IMR-90 (cell line): ENCODE results near the gene RARB. TPM values are rescaled to one million over a fixed set of nuclear protein-coding genes. Genes with fewer than 3 reads are reported as not detected.

Experiments used
- ATAC-seq: fragments of 200-7000 bp; cut with Tn5 transposase; 2 replicates; pipeline ENCODE4 v1.9.1; 2020; ENCODE audit warnings: low read depth, mild to moderate bottlenecking, moderate library complexity
- BruUV-seq: library from RNA; stranded (reverse); fragments of 400-500 nt; replicated peaks from 2 replicates; lab custom pipeline; 2021; lab: Mats Ljungman, UMichigan
- CTCF ChIA-PET: fragments of 300-600 bp; formaldehyde crosslinking; extraction: SDS; loops from one replicate; lab custom pipeline; 2021; ENCODE audit warnings: antibody characterized with exemption; lab: Yijun Ruan, JAX
- POLR2A ChIA-PET: fragments of 300-600 bp; sonication (Branson Sonifier 250); formaldehyde crosslinking; loops from one replicate; lab custom pipeline; 2022; ENCODE audit warnings: antibody characterized with exemption; ENCODE audit not compliant: unreplicated experiment; lab: Charles Lee
- DNase-seq: peaks from one replicate; pipeline ENCODE4 v3.0.0; 2013
- H2AFZ ChIP-seq: replicated peaks from 2 replicates; pipeline ENCODE3; 2013; ENCODE audit warnings: low read length, mild to moderate bottlenecking; ENCODE audit not compliant: poor library complexity
- H2AK5ac ChIP-seq: 2 replicates; pipeline ENCODE4 v1.6.1; 2013; ENCODE audit warnings: low read depth, low read length, inconsistent platforms
- H2AK9ac ChIP-seq: replicated peaks from 2 replicates; pipeline ENCODE3; 2013; ENCODE audit warnings: mild to moderate bottlenecking, low read depth, low read length, moderate library complexity; ENCODE audit not compliant: poor library complexity
- H2BK120ac ChIP-seq: 2 replicates; pipeline ENCODE4 v1.6.1; 2013; ENCODE audit warnings: low read depth, low read length, inconsistent platforms
- H2BK15ac ChIP-seq: 3 replicates; pipeline ENCODE4 v1.6.1; 2013; ENCODE audit warnings: low read depth, low read length, inconsistent platforms
- H2BK20ac ChIP-seq: 2 replicates; pipeline ENCODE4 v1.6.1; 2013; ENCODE audit warnings: low read depth, mild to moderate bottlenecking, inconsistent platforms, low read length, moderate library complexity
- H2BK5ac ChIP-seq: 2 replicates; pipeline ENCODE4 v1.6.1; 2013; ENCODE audit warnings: mild to moderate bottlenecking, low read depth, low read length, inconsistent platforms; ENCODE audit not compliant: poor library complexity, severe bottlenecking
- H3K14ac ChIP-seq: replicated peaks from 2 replicates; pipeline ENCODE4 v1.6.1; 2013; ENCODE audit warnings: low read depth, low read length, inconsistent platforms
- H3K18ac ChIP-seq: 2 replicates; pipeline ENCODE4 v1.6.1; 2013; ENCODE audit warnings: low read depth, low read length, control low read depth
- H3K23ac ChIP-seq: 2 replicates; pipeline ENCODE4 v1.6.1; 2013; ENCODE audit warnings: low read depth, low read length, inconsistent platforms
- H3K27ac ChIP-seq: 2 replicates; pipeline ENCODE4 v1.5.1; 2013; ENCODE audit warnings: mild to moderate bottlenecking, control low read depth, low read length; ENCODE audit not compliant: insufficient read depth
- H3K27me3 ChIP-seq: 2 replicates; pipeline ENCODE4 v1.6.1; 2013; ENCODE audit warnings: low read length; ENCODE audit not compliant: control insufficient read depth, insufficient read depth
- H3K36me3 ChIP-seq: 2 replicates; pipeline ENCODE4 v1.6.1; 2013; ENCODE audit warnings: low read length, mixed read lengths; ENCODE audit not compliant: control insufficient read depth, insufficient read depth
- H3K4ac ChIP-seq: 2 replicates; pipeline ENCODE4 v1.6.1; 2013; ENCODE audit warnings: low read depth, low read length, inconsistent platforms
- H3K4me1 ChIP-seq: 2 replicates; pipeline ENCODE4 v1.6.1; 2013; ENCODE audit warnings: low read length, mixed read lengths; ENCODE audit not compliant: control insufficient read depth, insufficient read depth
- H3K4me2 ChIP-seq: 2 replicates; pipeline ENCODE4 v1.6.1; 2013; ENCODE audit warnings: low read depth, mild to moderate bottlenecking, control low read depth, low read length, moderate library complexity
- H3K4me3 ChIP-seq: 2 replicates; pipeline ENCODE4 v1.5.1; 2013; ENCODE audit warnings: low read depth, mild to moderate bottlenecking, control low read depth, low read length, moderate library complexity; ENCODE audit not compliant: insufficient read depth
- H3K56ac ChIP-seq: 2 replicates; pipeline ENCODE4 v1.6.1; 2013; ENCODE audit warnings: low read length, inconsistent platforms; ENCODE audit not compliant: insufficient read depth; ENCODE audit errors: extremely low read depth
- H3K79me1 ChIP-seq, 2 experiments: 2 replicates each; pipeline ENCODE4 v1.6.1; 2013; ENCODE audit warnings: low read length in 2 of 2, inconsistent platforms in 1 of 2, low read depth in 1 of 2
- H3K9ac ChIP-seq: 2 replicates; pipeline ENCODE4 v1.6.1; 2013; ENCODE audit warnings: low read depth, low read length, control low read depth
- H3K9me1 ChIP-seq: 2 replicates; pipeline ENCODE4 v1.6.1; 2013; ENCODE audit warnings: low read length, inconsistent platforms; ENCODE audit not compliant: insufficient read depth
- H3K9me3 ChIP-seq: 2 replicates; pipeline ENCODE4 v1.6.1; 2013; ENCODE audit warnings: low read length; ENCODE audit not compliant: control insufficient read depth, insufficient read depth
- H4K20me1 ChIP-seq: 2 replicates; pipeline ENCODE4 v1.6.1; 2013; ENCODE audit warnings: low read length, inconsistent platforms; ENCODE audit not compliant: insufficient read depth
- H4K5ac ChIP-seq: 2 replicates; pipeline ENCODE4 v1.6.1; 2013; ENCODE audit warnings: mild to moderate bottlenecking, low read depth, low read length, control low read depth
- H4K8ac ChIP-seq, 2 experiments: 2 replicates each; pipeline ENCODE4 v1.6.1; 2013; ENCODE audit warnings: low read depth in 2 of 2, low read length in 2 of 2, control low read depth in 1 of 2, inconsistent platforms in 1 of 2
- H4K91ac ChIP-seq: 2 replicates; pipeline ENCODE4 v1.6.1; 2013; ENCODE audit warnings: low read depth, low read length, inconsistent platforms; ENCODE audit not compliant: insufficient read depth
- CEBPB ChIP-seq: IDR thresholded peaks from 2 replicates; pipeline ENCODE4 v1.6.1; 2012; ENCODE audit warnings: low read depth, low read length, improper control_type of control experiment
- FOS ChIP-seq: fragments of 150-350 bp; IDR thresholded peaks from 2 replicates; pipeline ENCODE4 v1.6.1; 2016; ENCODE audit warnings: low read depth, low read length
- NFE2L2 ChIP-seq: fragments of 150-350 bp; IDR thresholded peaks from 2 replicates; pipeline ENCODE4 v1.6.1; 2016; ENCODE audit warnings: low read depth, mild to moderate bottlenecking, low read length
- POLR2A ChIP-seq: IDR thresholded peaks from 2 replicates; pipeline ENCODE4 v1.6.1; 2012; ENCODE audit warnings: mild to moderate bottlenecking, low read depth, low read length
- USF2 ChIP-seq: fragments of 150-350 bp; IDR thresholded peaks from 2 replicates; pipeline ENCODE4 v1.6.1; 2017; ENCODE audit warnings: mild to moderate bottlenecking, antibody characterized with exemption, low read length, low read depth
- WGBS, 2 experiments: methylation state at CpG; one replicate each; pipeline versions ENCODE4 v1.1.5 to v1.1.7; 2013; ENCODE audit warnings: missing lambda C conversion rate in 2 of 2; ENCODE audit not compliant: insufficient read length in 1 of 2; ENCODE audit errors: extremely low coverage in 2 of 2; 5-methylcytosine and 5-hydroxymethylcytosine counted together
- dilution Hi-C: fragments of 300-500 bp; cut with HindIII; formaldehyde crosslinking; loops from one replicate; pipeline ENCODE4 v1.14.3; 2018; ENCODE audit warnings: low sequenced_read_pairs; ENCODE audit not compliant: unreplicated experiment
- in situ Hi-C: fragments of 300-500 bp; cut with MboI; formaldehyde crosslinking; loops from 3 replicates; pipeline ENCODE4 v1.14.3; 2019; ENCODE audit warnings: low sequenced_read_pairs, inconsistent platforms, mixed read lengths
- intact Hi-C: fragments of 100-400 bp; cut with micrococcal nuclease; formaldehyde crosslinking; loops from 2 replicates; pipeline ENCODE4 v1.10.0; 2022
- polyA plus RNA-seq, 3 experiments: library from polyadenylated mRNA; depleted of rRNA; stranded (reverse); fragments of >200 nt; gene quantifications; 2 replicates each; pipeline ENCODE4 v1.2.3, GENCODE V29; 2012; ENCODE audit warnings: low replicate concordance in 1 of 3
- total RNA-seq: library from RNA; depleted of rRNA; stranded (reverse); fragments of >200 nt; gene quantifications from 2 replicates; pipeline ENCODE4 v1.2.3, GENCODE V29; 2012

The RARB gene
- total and polyA plus RNA-seq, 2 of the 4 experiments (the other 2 are of a cell fraction) = 0.53 to 1.4 TPM

- TF ChIP-seq POLR2A = no peak
- no peak for TF ChIP-seq FOS
- TF ChIP-seq CEBPB = no peak
- TF ChIP-seq USF2 = no peak
- no peak for TF ChIP-seq NFE2L2
- no peak overlapping the region for H3K9ac ChIP-seq
- peaks cover 6% of the 10 kb centered on the region for H3K4me1 ChIP-seq
- H3K27ac ChIP-seq = no peak overlapping the region
- BruUV-seq = no TSS peak
- no peaks in the 10 kb centered on the region for H3K36me3 ChIP-seq
- H3K9me1 ChIP-seq = peaks cover 14% of the 10 kb centered on the region
- no peak overlapping the region for H3K56ac ChIP-seq
- no peak overlapping the region for H2BK5ac ChIP-seq
- H3K4me3 ChIP-seq = no peak overlapping the region
- no peak overlapping the region for H4K8ac ChIP-seq
- no peak overlapping the region for H2BK20ac ChIP-seq
- H3K9me3 ChIP-seq = no peaks in the 10 kb centered on the region
- H2AFZ ChIP-seq = no peak overlapping the region
- ChIA-PET POLR2A (no interaction called here), CTCF (interaction anchor here (0.6 kb wide), 2 partner anchors 8 to 708 kb away, joined by 3 to 4 read pairs; no protein-coding TSS in a partner anchor)
- H3K14ac ChIP-seq = no peak overlapping the region
- no peaks in the 10 kb centered on the region for H4K20me1 ChIP-seq
- no peak overlapping the region for H3K4me2 ChIP-seq
- 94% methylated on average over 2 of the region's 14 CpGs; no CpG with 5 or more reads in 1 of the 2 experiments for WGBS, 2 experiments
- DNase-seq = peak; percentile 17
- H4K91ac ChIP-seq = no peak overlapping the region
- no peak overlapping the region for H2AK5ac ChIP-seq
- no peaks in the 10 kb centered on the region for H3K27me3 ChIP-seq
- H3K4ac ChIP-seq = no peak overlapping the region
- no peak overlapping the region for H4K5ac ChIP-seq
- H2BK15ac ChIP-seq = no peak overlapping the region
- intact Hi-C loops (no loop called here), dilution Hi-C loops (no loop called here), in situ Hi-C loops (loop anchor here (10.0 to 25.0 kb wide), 2 partner anchors 621 to 1323 kb away; no protein-coding TSS in a partner anchor)
- ATAC-seq = no peak
- H3K18ac ChIP-seq = no peak overlapping the region
- no peak overlapping the region for H2BK120ac ChIP-seq
- H3K79me1 ChIP-seq = no peaks in the 10 kb centered on the region
- H2AK9ac ChIP-seq = no peak overlapping the region
- H3K23ac ChIP-seq = no peak overlapping the region
Observed at GRCh38 chr3:25585361-25586166, 157.5 kb downstream of the RARB start.
